SU-DHL-6 (cell line): ENCODE results near the gene GEMIN4.
"Not testable (repeated sequence)": the region's sequence is repeated elsewhere in the genome, so short reads cannot be mapped to it uniquely, and the experiment has no call there.

Source experiments
- H2AFZ ChIP-seq: fragments of 200-600 bp; sonication (generic); 2 replicates; pipeline ENCODE4 v1.6.1; 2014; ENCODE audit warnings: low read depth, mild to moderate bottlenecking, moderate library complexity, mixed read lengths, antibody characterized with exemption, low read length; ENCODE audit not compliant: severe bottlenecking
- H3F3A ChIP-seq: fragments of 200-600 bp; shearing (Covaris generic); 2 replicates; pipeline ENCODE4 v1.6.0; 2016; ENCODE audit warnings: antibody characterized with exemption, mild to moderate bottlenecking; ENCODE audit not compliant: insufficient read depth
- H3K27ac ChIP-seq: fragments of 200-600 bp; sonication (generic); 2 replicates; pipeline ENCODE4 v1.5.1; 2016; ENCODE audit warnings: low read depth, mild to moderate bottlenecking, low read length, moderate library complexity, mixed read lengths
- H3K27me3 ChIP-seq: fragments of 200-600 bp; sonication (generic), shearing (Covaris generic); 2 replicates; pipeline ENCODE4 v1.6.0; 2014; ENCODE audit warnings: mild to moderate bottlenecking, low read length
- H3K36me3 ChIP-seq: fragments of 200-600 bp; sonication (generic); 2 replicates; pipeline ENCODE4 v1.6.1; 2014; ENCODE audit warnings: mild to moderate bottlenecking, low read length, mixed read lengths
- H3K4me2 ChIP-seq: fragments of 300-600, 200-600 bp; shearing (Covaris generic), sonication (generic); 2 replicates; pipeline ENCODE4 v1.6.0; 2014; ENCODE audit warnings: low read length, low read depth, mild to moderate bottlenecking; ENCODE audit not compliant: poor library complexity, severe bottlenecking
- H3K4me3 ChIP-seq: fragments of 200-600 bp; sonication (generic); 2 replicates; pipeline ENCODE4 v1.5.1; 2014; ENCODE audit warnings: antibody characterized with exemption, low read length, mild to moderate bottlenecking, mixed read lengths; ENCODE audit not compliant: insufficient read depth, poor library complexity, severe bottlenecking
- H3K79me2 ChIP-seq: fragments of 200-600 bp; sonication (generic); 2 replicates; pipeline ENCODE4 v1.6.1; 2014; ENCODE audit warnings: mild to moderate bottlenecking, low read length, moderate library complexity; ENCODE audit not compliant: insufficient read depth
- H3K9ac ChIP-seq: fragments of 200-600 bp; sonication (generic); 2 replicates; pipeline ENCODE4 v1.7.0; 2014; ENCODE audit warnings: mild to moderate bottlenecking, low read length
- H3K9me2 ChIP-seq: fragments of 200-600 bp; sonication (generic); replicated peaks from 2 replicates; pipeline ENCODE4 v1.6.1; 2014; ENCODE audit warnings: low read length; ENCODE audit not compliant: insufficient read depth
- H3K9me3 ChIP-seq: fragments of 200-600 bp; sonication (generic); 2 replicates; pipeline ENCODE4 v1.6.1; 2014; ENCODE audit warnings: low read length, mixed read lengths; ENCODE audit not compliant: insufficient read depth
- H4K20me1 ChIP-seq: fragments of 200-600 bp; sonication (generic); 2 replicates; pipeline ENCODE4 v1.6.1; 2014; ENCODE audit warnings: low read depth, mild to moderate bottlenecking, antibody characterized with exemption, low read length, moderate library complexity, mixed read lengths
- EZH2phosphoT487 ChIP-seq: fragments of 200-600 bp; sonication (generic), shearing (Covaris generic); conservative IDR thresholded peaks from 2 replicates; pipeline ENCODE4 v1.6.1; 2018; ENCODE audit warnings: mild to moderate bottlenecking, antibody characterized with exemption, low read length, moderate library complexity, mixed read lengths
- TF ChIP-seq, protein P1 (sequence below): fragments of 200-600 bp; sonication (generic); IDR thresholded peaks from one replicate; pipeline ENCODE4 v1.5.1; 2017; ENCODE audit warnings: antibody characterized with exemption, mild to moderate bottlenecking, low read length, moderate library complexity; ENCODE audit not compliant: insufficient read depth, poor library complexity, severe bottlenecking

The GEMIN4 gene

DNA sequence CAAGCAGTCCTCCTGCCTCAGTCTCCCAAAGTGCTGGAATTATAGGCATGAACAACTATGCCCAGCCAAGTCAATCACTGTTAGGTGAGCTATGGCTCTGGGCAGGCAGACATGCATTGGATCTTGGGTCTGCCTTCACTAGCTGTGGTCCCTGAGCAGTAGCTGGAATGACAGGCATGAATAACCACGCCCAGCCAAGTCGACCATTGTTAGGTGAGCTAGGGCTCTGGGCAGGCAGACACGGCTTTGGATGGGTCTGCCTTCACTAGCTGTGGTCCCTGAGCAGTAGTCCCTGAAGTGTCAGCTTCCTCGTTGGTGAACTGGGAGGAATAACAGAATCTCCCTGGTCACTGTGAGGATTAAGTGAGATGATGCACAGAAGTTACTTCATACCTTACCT lies 36.5 kb upstream of the GEMIN4 start:
- H3K9me2 ChIP-seq: no peaks in the 10 kb centered on the region
- H3K27me3 ChIP-seq: no peaks in the 10 kb centered on the region
- no peak overlapping the region for H3K9ac ChIP-seq
- no peak overlapping the region for H3K27ac ChIP-seq
- no peaks in the 10 kb centered on the region for H3K9me3 ChIP-seq
- H2AFZ ChIP-seq: no peak overlapping the region
- no peaks in the 10 kb centered on the region for H4K20me1 ChIP-seq
- no peaks in the 10 kb centered on the region for H3F3A ChIP-seq
- no peak overlapping the region for H3K4me2 ChIP-seq
- no peak overlapping the region for H3K4me3 ChIP-seq
- peaks cover 19% of the 10 kb centered on the region for H3K79me2 ChIP-seq
- no peaks in the 10 kb centered on the region for H3K36me3 ChIP-seq
- TF ChIP-seq, protein P1, sequence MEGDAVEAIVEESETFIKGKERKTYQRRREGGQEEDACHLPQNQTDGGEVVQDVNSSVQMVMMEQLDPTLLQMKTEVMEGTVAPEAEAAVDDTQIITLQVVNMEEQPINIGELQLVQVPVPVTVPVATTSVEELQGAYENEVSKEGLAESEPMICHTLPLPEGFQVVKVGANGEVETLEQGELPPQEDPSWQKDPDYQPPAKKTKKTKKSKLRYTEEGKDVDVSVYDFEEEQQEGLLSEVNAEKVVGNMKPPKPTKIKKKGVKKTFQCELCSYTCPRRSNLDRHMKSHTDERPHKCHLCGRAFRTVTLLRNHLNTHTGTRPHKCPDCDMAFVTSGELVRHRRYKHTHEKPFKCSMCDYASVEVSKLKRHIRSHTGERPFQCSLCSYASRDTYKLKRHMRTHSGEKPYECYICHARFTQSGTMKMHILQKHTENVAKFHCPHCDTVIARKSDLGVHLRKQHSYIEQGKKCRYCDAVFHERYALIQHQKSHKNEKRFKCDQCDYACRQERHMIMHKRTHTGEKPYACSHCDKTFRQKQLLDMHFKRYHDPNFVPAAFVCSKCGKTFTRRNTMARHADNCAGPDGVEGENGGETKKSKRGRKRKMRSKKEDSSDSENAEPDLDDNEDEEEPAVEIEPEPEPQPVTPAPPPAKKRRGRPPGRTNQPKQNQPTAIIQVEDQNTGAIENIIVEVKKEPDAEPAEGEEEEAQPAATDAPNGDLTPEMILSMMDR: no peak
- TF ChIP-seq EZH2phosphoT487: no peak

DNA sequence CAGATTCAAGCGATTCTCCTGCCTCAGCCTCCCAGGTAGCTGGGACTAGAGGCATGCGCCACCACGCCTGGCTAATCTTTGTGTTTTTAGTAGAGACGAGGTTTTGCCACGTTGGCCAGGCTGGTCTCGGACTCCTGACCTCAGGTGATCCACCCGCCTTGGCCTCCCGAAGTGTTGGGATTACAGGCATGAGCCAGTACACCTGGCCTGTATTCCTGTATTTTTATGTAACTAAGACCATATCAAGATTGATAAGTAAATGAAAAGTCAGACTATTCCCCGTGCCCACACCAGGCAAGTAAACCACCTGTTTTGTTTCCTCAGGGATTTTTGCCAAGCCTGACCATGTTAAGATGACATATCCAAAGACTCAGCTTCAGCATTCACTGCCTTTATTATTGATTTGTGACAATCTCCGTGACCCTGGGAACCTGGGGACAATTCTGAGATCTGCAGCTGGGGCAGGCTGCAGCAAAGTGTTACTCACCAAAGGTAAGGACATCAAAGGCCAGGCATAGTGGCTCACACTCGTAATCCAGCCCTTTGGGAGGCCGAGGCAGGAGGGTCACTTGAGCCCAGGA lies 35.7 kb upstream of the GEMIN4 start:
- Histone ChIP-seq H3K36me3 (no peaks in the 10 kb centered on the region), H3F3A (no peaks in the 10 kb centered on the region)

DNA sequence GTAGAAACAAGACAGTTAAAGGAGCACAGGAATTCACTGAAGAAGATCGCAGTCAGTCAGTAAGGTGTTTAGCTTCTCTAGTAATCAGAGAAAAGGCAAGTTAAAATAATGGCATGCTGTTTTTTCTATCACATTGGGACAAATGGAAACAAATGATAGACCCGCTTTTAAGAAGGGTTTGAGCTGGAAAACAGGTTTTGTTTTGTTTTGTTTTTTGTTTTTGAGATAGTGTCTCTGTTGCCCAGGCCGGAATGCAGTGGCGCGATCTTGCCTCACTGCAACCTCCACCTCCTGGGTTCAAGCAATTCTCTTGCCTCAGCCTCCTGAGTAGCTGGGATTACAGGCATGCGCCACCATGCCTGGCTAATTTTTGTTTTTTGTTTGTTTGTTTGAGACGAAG lies 33.8 kb upstream of the GEMIN4 start:
- H4K20me1 ChIP-seq, H3K4me3 ChIP-seq, H3K27ac ChIP-seq, H3K9me2 ChIP-seq, H2AFZ ChIP-seq, H3K4me2 ChIP-seq, H3K27me3 ChIP-seq, H3K36me3 ChIP-seq, H3K9ac ChIP-seq, H3K9me3 ChIP-seq, H3F3A ChIP-seq: not testable (repeated sequence)
- H3K79me2 ChIP-seq: peaks cover 45% of the 10 kb centered on the region

More for the DNA sequence above, 35.7 kb upstream of the GEMIN4 start:
- H4K20me1 ChIP-seq: no peaks in the 10 kb centered on the region
- no peak overlapping the region for H2AFZ ChIP-seq
- H3K9me3 ChIP-seq: no peaks in the 10 kb centered on the region
- peaks cover 27% of the 10 kb centered on the region for H3K79me2 ChIP-seq
- no peak overlapping the region for H3K4me2 ChIP-seq
- no peak overlapping the region for H3K9ac ChIP-seq
- H3K27ac ChIP-seq: no peak overlapping the region
- H3K4me3 ChIP-seq: no peak overlapping the region
- no peak for TF ChIP-seq EZH2phosphoT487
- TF ChIP-seq, protein P1: no peak
- H3K9me2 ChIP-seq: no peaks in the 10 kb centered on the region
- no peaks in the 10 kb centered on the region for H3K27me3 ChIP-seq

DNA sequence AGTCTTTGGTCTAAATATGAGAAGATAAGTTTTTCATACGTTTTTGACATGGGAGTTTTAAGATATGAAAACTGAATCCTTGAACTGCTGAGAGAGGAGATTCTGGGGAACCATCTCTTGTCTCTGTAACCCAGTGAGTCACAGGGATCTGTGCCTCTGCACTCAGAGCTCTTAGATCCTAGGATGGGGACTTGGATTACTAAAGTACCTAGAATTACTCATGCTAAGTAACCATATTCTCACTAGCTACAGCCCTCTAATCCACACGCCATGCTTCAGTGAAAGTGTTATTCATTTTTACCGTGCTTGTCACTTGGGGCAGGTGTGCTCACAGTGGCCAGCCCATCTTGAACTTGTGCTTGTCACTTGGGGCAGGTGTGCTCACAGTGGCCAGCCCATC lies 32.1 kb upstream of the GEMIN4 start:
- H3K27ac ChIP-seq: no peak overlapping the region
- no peak overlapping the region for H3K9ac ChIP-seq
- H3K36me3 ChIP-seq: no peaks in the 10 kb centered on the region
- no peaks in the 10 kb centered on the region for H3K9me2 ChIP-seq
- no peak overlapping the region for H2AFZ ChIP-seq
- no peaks in the 10 kb centered on the region for H3K9me3 ChIP-seq
- no peaks in the 10 kb centered on the region for H4K20me1 ChIP-seq
- H3K79me2 ChIP-seq: peaks cover 62% of the 10 kb centered on the region
- H3K27me3 ChIP-seq: no peaks in the 10 kb centered on the region
- TF ChIP-seq, protein P1: no peak
- TF ChIP-seq EZH2phosphoT487: no peak
- peak overlapping the region; percentile 75 for H3K4me2 ChIP-seq
- no peak overlapping the region for H3K4me3 ChIP-seq
- no peaks in the 10 kb centered on the region for H3F3A ChIP-seq
